Gastrocnemius medialis (tissue), 4 donors: ENCODE results near the gene RFNG. TPM values are rescaled to one million over a fixed set of nuclear protein-coding genes. Genes with fewer than 3 reads are reported as not detected.
"Not testable (repeated sequence)": the region's sequence is repeated elsewhere in the genome, so short reads cannot be mapped to it uniquely, and the experiment has no call there.

ENCODE experiments used
- ATAC-seq, 2 donors: fragments of 150-250 bp; one replicate each; pipeline ENCODE4 v1.9.1; 2016
- DNase-seq, 2 donors: peaks; one replicate each; pipeline ENCODE4 v3.0.0-alpha.2; 2019
- H3K27ac ChIP-seq, 4 donors: fragments of 200-600 bp; sonication (generic); 1 replicate in 1 of 4; 2 replicates in 3 of 4; pipeline ENCODE4 v1.5.1; 2016 to 2018; ENCODE audit warnings: mild to moderate bottlenecking in 2 of 4, moderate library complexity in 1 of 4
- H3K27me3 ChIP-seq, 3 donors: fragments of 200-600 bp; sonication (generic) in 2 of 3; 1 replicate in 1 of 3; 2 replicates in 2 of 3; pipeline versions ENCODE4 v1.5.1 to v1.6.0; 2016 to 2019; ENCODE audit warnings: mild to moderate bottlenecking in 1 of 3, moderate library complexity in 1 of 3
- H3K36me3 ChIP-seq, 2 donors: fragments of 200-600 bp; sonication (generic) in 1 of 2; one replicate each; pipeline ENCODE4 v1.5.1; 2017 to 2018
- H3K4me1 ChIP-seq, 2 donors: fragments of 200-600 bp; sonication (generic) in 1 of 2; one replicate each; pipeline ENCODE4 v1.5.1; 2016 to 2017; ENCODE audit warnings: mild to moderate bottlenecking in 2 of 2
- H3K4me3 ChIP-seq, 4 donors: fragments of 200-600 bp; sonication (generic) in 3 of 4; 1 replicate in 1 of 4; 2 replicates in 3 of 4; pipeline ENCODE4 v1.5.1; 2016 to 2019; ENCODE audit warnings: mild to moderate bottlenecking in 2 of 4
- H3K9me3 ChIP-seq, 3 donors: fragments of 200-600 bp; sonication (generic) in 2 of 3; 1 replicate in 1 of 3; 2 replicates in 2 of 3; pipeline ENCODE4 v1.5.1; 2016 to 2019
- POLR2A ChIP-seq, 2 donors: fragments of 450-650 bp; IDR thresholded peaks; one replicate each; pipeline ENCODE4 v1.6.1; 2017; ENCODE audit warnings: antibody characterized with exemption in 2 of 2, mild to moderate bottlenecking in 2 of 2, moderate library complexity in 2 of 2
- in situ Hi-C, 4 donors: fragments of 200-750 bp; cut with MboI; loops; one replicate each; pipeline versions ENCODE4 v1.15.0 to v1.8.0; 2017; ENCODE audit warnings: low sequenced_read_pairs in 4 of 4
- intact Hi-C: fragments of 100-400 bp; cut with DNase I; formaldehyde crosslinking; loops from one replicate; pipeline ENCODE4 v1.15.1; 2023; ENCODE audit warnings: low total_unique reads
- total RNA-seq, 4 donors: library from RNA; depleted of rRNA; stranded (reverse); fragments of >200 nt; gene quantifications; one replicate each; pipeline versions ENCODE4 v1.1.0 to v1.2.3, GENCODE V29; 2016
- TF ChIP-seq, protein P1 (sequence below), 5 experiments: fragments of 450-650 bp in 3 of 5; fragments of 200-600 bp in 2 of 5; sonication (generic) in 2 of 5; IDR thresholded peaks in 4 of 5; conservative IDR thresholded peaks in 1 of 5; 1 replicate in 4 of 5; 2 replicates in 1 of 5; pipeline ENCODE4 v1.5.1; 2016 to 2019; ENCODE audit warnings: antibody characterized with exemption in 5 of 5, mild to moderate bottlenecking in 3 of 5, moderate library complexity in 3 of 5

The RFNG gene
- total RNA-seq, 4 donors from 2014 or later: 29.6 to 64.9 (median 49.1) TPM

DNA sequence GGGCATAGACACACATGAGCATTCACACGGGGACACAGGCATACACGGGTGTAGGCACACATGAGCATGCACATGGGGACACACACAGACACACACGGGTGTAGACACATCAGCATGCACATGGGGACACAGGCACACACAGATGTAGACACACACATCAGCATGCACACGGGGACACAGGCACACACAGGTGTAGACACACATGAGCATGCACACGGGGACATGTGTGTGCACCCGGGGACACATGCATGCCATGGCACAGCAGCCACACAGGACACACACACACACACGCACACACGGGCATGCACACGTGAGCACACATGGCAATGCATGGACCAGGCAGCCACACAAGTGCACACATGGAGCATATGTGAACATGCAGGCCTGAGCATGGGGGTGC lies 9.0 kb downstream of the RFNG start:
- Histone ChIP-seq H3K9me3 (no peaks in the 10 kb centered on the region), H3K36me3 (peaks cover 0 to 11% of the 10 kb centered on the region in 2 donors), H3K27me3 (no peaks in the 10 kb centered on the region), H3K4me1 (peaks cover 0 to 6% of the 10 kb centered on the region in 2 donors), H3K27ac (no peak overlapping the region), H3K4me3 (no peak overlapping the region)
- no peak for TF ChIP-seq POLR2A (IDR thresholded peaks at IDR 0.05)
- TF ChIP-seq, protein P1, sequence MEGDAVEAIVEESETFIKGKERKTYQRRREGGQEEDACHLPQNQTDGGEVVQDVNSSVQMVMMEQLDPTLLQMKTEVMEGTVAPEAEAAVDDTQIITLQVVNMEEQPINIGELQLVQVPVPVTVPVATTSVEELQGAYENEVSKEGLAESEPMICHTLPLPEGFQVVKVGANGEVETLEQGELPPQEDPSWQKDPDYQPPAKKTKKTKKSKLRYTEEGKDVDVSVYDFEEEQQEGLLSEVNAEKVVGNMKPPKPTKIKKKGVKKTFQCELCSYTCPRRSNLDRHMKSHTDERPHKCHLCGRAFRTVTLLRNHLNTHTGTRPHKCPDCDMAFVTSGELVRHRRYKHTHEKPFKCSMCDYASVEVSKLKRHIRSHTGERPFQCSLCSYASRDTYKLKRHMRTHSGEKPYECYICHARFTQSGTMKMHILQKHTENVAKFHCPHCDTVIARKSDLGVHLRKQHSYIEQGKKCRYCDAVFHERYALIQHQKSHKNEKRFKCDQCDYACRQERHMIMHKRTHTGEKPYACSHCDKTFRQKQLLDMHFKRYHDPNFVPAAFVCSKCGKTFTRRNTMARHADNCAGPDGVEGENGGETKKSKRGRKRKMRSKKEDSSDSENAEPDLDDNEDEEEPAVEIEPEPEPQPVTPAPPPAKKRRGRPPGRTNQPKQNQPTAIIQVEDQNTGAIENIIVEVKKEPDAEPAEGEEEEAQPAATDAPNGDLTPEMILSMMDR (IDR thresholded peaks at IDR 0.05 in 4 of 5, conservative IDR thresholded peaks at IDR 0.05 in 1 of 5): no peak
- no peak for DNase-seq
- intact Hi-C loops (no loop called here), in situ Hi-C loops (loop anchor here in 1 of 4 donors (25.0 kb wide), 1 partner anchor 95 kb away; no protein-coding TSS in a partner anchor)
- ATAC-seq: no peak

DNA sequence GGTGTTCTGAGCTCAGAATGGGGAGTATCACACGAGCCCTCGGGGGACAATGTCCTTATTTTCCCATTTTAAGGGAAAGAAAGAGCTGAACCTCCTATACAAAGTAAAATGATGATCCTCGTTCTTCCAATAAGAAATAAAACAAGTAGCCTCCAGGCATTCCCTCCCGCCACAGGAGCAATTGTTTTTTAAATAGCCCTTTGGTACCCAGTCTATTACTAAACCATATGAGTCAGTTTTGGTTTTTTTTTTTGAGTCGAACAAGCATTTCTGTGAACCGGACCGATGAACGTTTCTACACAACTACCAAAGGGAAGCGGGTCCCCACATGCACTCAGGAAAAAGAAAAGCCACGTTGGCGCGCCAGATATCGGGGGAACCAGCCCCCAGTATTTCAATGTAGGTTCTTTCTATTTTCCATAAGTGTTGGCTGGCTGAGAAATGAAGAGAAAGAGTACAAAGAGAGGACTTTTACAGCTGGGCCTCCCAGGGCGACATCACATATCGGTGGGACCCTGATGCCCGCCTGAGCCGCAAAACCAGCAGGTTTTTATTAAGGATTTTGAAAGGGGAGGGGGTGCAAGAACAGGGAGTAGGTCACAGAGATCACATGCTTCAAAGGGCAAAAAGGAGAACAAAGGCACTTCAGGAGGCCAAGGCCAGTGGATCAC lies 10.3 kb downstream of the RFNG start:
- Histone ChIP-seq H3K9me3 (no peaks in the 10 kb centered on the region), H3K36me3 (peaks cover 0 to 2% of the 10 kb centered on the region in 2 donors), H3K4me1 (peaks cover 6 to 12% of the 10 kb centered on the region in 2 donors), H3K4me3 (no peak overlapping the region), H3K27me3 (no peaks in the 10 kb centered on the region), H3K27ac (no peak overlapping the region)
- intact Hi-C loops (no loop called here), in situ Hi-C loops (loop anchor here in 1 of 4 donors (25.0 kb wide), 1 partner anchor 96 kb away; no protein-coding TSS in a partner anchor)
- no peak for TF ChIP-seq POLR2A (IDR thresholded peaks at IDR 0.05)
- TF ChIP-seq, protein P1 (IDR thresholded peaks at IDR 0.05 in 4 of 5, conservative IDR thresholded peaks at IDR 0.05 in 1 of 5): no peak
- ATAC-seq (no peak), DNase-seq (no peak)

DNA sequence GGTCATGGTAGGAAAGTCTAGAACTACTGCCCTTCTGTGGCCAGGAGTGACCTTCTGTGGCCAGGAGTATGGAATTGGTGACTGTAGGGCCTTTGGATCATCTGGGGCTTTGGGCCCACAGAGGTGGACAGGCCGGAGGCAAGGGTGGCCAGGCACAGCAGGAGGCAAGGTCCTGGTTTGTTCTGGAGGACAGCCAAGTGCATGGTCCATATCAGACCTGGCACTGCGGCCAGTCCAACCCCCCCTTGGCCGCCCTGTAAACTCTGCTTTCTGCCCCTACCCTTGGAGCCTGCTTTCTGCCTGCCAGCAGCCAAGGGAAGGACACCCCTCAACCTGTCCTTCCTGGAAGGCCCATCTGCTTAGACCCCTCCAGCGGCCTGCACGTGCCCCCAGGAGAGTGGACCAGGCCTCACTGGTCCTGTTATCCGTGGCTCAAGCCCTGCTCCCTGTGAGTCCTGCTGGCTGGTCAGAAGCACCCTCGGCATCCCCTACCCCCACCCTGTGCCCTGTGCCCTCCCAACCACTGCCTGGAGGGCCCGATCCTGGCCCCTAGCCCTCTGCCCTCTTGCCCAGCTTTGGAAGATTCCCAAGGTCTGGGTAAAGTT lies 11.8 kb downstream of the RFNG start:
- intact Hi-C loops: loop anchor here (5.0 kb wide), 1 partner anchor 198 kb away; no protein-coding TSS in a partner anchor
- ATAC-seq (no peak), DNase-seq (no peak)
- no peak overlapping the region for H3K4me3 ChIP-seq
- TF ChIP-seq POLR2A (IDR thresholded peaks at IDR 0.05): no peak
- TF ChIP-seq, protein P1 (IDR thresholded peaks at IDR 0.05 in 4 of 5, conservative IDR thresholded peaks at IDR 0.05 in 1 of 5): no peak
- no peaks in the 10 kb centered on the region for H3K27me3 ChIP-seq
- peaks cover 3 to 16% of the 10 kb centered on the region in 2 donors for H3K36me3 ChIP-seq
- in situ Hi-C loops: loop anchor here (10.0 to 25.0 kb wide), 2 partner anchors 98 to 115 kb away; no protein-coding TSS in a partner anchor
- no peak overlapping the region for H3K27ac ChIP-seq
- H3K9me3 ChIP-seq: no peaks in the 10 kb centered on the region
- H3K4me1 ChIP-seq: peaks cover 9 to 22% of the 10 kb centered on the region in 2 donors

DNA sequence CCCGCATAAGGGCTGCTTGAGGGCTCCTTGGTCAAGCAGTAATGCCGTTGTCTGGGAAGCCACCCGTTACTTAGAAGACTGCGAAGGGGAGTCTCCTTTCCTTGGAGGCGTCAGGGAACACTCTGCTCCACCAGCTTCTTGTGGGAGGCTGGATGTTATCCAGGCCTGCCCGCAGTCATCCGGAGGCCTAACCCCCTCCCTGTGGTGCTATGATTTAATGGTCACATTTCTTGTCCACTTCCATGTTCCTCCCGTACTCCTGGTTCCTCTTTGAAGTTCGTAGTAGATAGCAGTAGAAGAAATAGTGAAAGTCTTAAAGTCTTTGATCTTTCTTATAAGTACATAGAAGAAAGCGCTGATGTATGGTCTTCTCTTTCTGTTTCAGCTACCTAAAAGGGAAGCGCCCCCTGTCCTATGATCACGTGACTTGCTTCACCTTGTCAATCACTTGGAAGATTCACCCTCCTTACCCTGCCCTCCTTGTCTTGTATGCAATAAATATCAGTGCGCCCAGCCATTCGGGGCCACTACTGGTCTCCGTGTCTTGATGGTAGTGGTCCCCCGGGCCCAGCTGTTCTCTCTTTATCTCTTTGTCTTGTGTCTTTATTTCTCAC lies 12.7 kb downstream of the RFNG start:
- H3K9me3 ChIP-seq, H3K27ac ChIP-seq, ATAC-seq, DNase-seq, H3K27me3 ChIP-seq, H3K4me3 ChIP-seq: not testable (repeated sequence)
- in situ Hi-C loops: loop anchor here (10.0 to 25.0 kb wide), 2 partner anchors 98 to 116 kb away; no protein-coding TSS in a partner anchor
- Histone ChIP-seq H3K36me3 (peaks cover 3 to 16% of the 10 kb centered on the region in 2 donors), H3K4me1 (peaks cover 9 to 22% of the 10 kb centered on the region in 2 donors)
- intact Hi-C loops: loop anchor here (5.0 kb wide), 1 partner anchor 198 kb away; no protein-coding TSS in a partner anchor

DNA sequence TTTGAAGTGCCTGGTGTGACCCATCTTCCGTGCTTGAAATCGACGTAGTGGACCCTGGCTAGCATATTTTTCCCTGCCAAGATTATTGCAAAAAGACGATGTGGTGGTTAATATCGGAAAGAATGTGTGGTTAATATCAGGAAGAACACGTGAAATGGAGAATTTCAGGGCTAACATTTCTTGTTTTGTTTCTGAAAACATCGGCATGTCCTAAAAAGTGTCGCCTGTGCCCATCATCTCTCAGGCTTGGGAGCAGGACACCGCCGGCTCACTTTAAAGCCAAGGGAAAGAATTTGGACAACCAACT lies 13.8 kb downstream of the RFNG start:
- Histone ChIP-seq H3K9me3 (no peaks in the 10 kb centered on the region), H3K36me3 (peaks cover 3 to 16% of the 10 kb centered on the region in 2 donors), H3K4me1 (peaks cover 9 to 22% of the 10 kb centered on the region in 2 donors), H3K4me3 (peak overlapping the region; percentile 63 to 89 (median 78)), H3K27me3 (peaks cover 0 to 2% (median 0%) of the 10 kb centered on the region in 3 donors), H3K27ac (peak overlapping the region; percentile 85 to 99 (median 95))
- in situ Hi-C loops: loop anchor here (10.0 to 25.0 kb wide), 2 partner anchors 99 to 117 kb away; no protein-coding TSS in a partner anchor
- intact Hi-C loops: loop anchor here (1.0 to 5.0 kb wide), 3 partner anchors 15 to 199 kb away; partner anchors contain the start of genes FASN and LRRC45
- TF ChIP-seq, protein P1 (IDR thresholded peaks at IDR 0.05 in 4 of 5, conservative IDR thresholded peaks at IDR 0.05 in 1 of 5): no peak
- TF ChIP-seq POLR2A (IDR thresholded peaks at IDR 0.05): no peak
- no peak for ATAC-seq
- DNase-seq: no peak
